WTC11 (cell line): ENCODE measurements around the gene CHST15.

ENCODE experiments used
- CREB1 ChIP-seq: sonication (generic); formaldehyde crosslinking; IDR thresholded peaks from 2 replicates; pipeline ENCODE4 v1.8.0; 2023; ENCODE audit warnings: mild to moderate bottlenecking, missing genetic modification reagents
- MYBL2 ChIP-seq: sonication (generic); formaldehyde crosslinking; IDR thresholded peaks from 2 replicates; pipeline ENCODE4 v1.8.1; 2023; ENCODE audit warnings: mild to moderate bottlenecking, moderate library complexity, missing genetic modification reagents

- TF ChIP-seq MYBL2 (CRISPR knock-in tag) (no peak), CREB1 (CRISPR knock-in tag) (no peak)
Observed at GRCh38 chr10:124007102-124007772, 86.2 kb downstream of the CHST15 start.
